DND-41 (cell line): ENCODE measurements around the gene CACNA2D1.

Experiments used
- CTCF ChIP-seq: IDR thresholded peaks from 2 replicates; pipeline ENCODE4 v1.5.1; 2012; ENCODE audit warnings: borderline replicate concordance, low read length, moderate library complexity, mild to moderate bottlenecking; ENCODE audit not compliant: poor library complexity, severe bottlenecking; ENCODE audit errors: extremely low read depth
- EZH2 ChIP-seq: IDR thresholded peaks from 3 replicates; pipeline ENCODE4 v1.6.1; 2012; ENCODE audit warnings: borderline replicate concordance, low read depth, mild to moderate bottlenecking, moderate library complexity, low read length, inconsistent platforms; ENCODE audit not compliant: severe bottlenecking

DNA sequence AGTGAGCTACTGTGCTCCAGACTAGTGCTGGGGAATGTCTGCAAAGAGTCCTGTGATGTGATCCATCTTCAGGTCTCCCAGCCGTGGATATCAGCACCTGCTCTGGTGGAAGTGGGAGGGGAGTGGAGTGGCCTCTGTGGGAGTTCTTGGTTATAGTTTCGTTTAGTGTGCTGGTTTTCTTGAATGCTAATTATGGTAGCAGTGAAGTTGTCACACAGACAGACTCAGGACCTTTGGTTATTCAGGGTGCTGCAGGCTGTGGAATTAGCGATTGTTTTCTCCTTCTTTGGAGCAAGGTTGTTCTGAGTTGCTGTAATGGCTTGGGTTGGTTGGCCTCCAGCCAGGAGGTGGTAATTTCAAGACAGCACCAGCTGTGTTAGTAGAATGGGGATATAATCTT, 541.0 kb downstream of the CACNA2D1 start:
- no peak for TF ChIP-seq CTCF
- no peak for TF ChIP-seq EZH2
